ENCODE data around the gene SLC43A1. TPM values are rescaled to one million over a fixed set of nuclear protein-coding genes. Genes with fewer than 3 reads are reported as not detected.

Gene SLC43A1
- polyA plus RNA-seq, 2 donors, result 2.5 to 3.7 TPM

- Histone ChIP-seq H3K36me3 (ENCODE audit: control insufficient read depth in 2 of 2, insufficient read depth in 2 of 2, low read length in 1 of 2) (no peaks in the 10 kb centered on the region), H3K27ac (ENCODE audit: low read depth in 2 of 2, low read length in 1 of 2) (no peak overlapping the region), H3K9me3 (ENCODE audit: control insufficient read depth in 2 of 2, insufficient read depth in 1 of 2, low read depth in 1 of 2, low read length in 1 of 2) (no peaks in the 10 kb centered on the region), H3K4me3 (ENCODE audit: low read depth in 1 of 2, low read length in 2 of 2) (no peak overlapping the region), H3K27me3 (ENCODE audit: control insufficient read depth in 1 of 2, insufficient read depth in 2 of 2, low read length in 2 of 2) (no peaks in the 10 kb centered on the region), H3K4me1 (ENCODE audit: control insufficient read depth in 2 of 2, insufficient read depth in 2 of 2, low read length in 1 of 2) (peaks cover 3 to 13% of the 10 kb centered on the region in 2 donors)
- WGBS, 2 donors, result 39 to 47% methylated on average over 1 of the region's 1 CpG
These were observed 2.1 kb downstream of the SLC43A1 start for GRCh38 chr11:57513452-57513795.

GRCh38 chr11:57512646-57513451 is 2.7 kb downstream of the SLC43A1 start:
- Histone ChIP-seq H3K4me3 (ENCODE audit: low read depth in 1 of 2, low read length in 2 of 2) (no peak overlapping the region), H3K27ac (ENCODE audit: low read depth in 2 of 2, low read length in 1 of 2) (no peak overlapping the region), H3K4me1 (ENCODE audit: control insufficient read depth in 2 of 2, insufficient read depth in 2 of 2, low read length in 1 of 2) (peaks cover 3 to 13% of the 10 kb centered on the region in 2 donors), H3K27me3 (ENCODE audit: control insufficient read depth in 1 of 2, insufficient read depth in 2 of 2, low read length in 2 of 2) (no peaks in the 10 kb centered on the region), H3K9me3 (ENCODE audit: control insufficient read depth in 2 of 2, insufficient read depth in 1 of 2, low read depth in 1 of 2, low read length in 1 of 2) (no peaks in the 10 kb centered on the region), H3K36me3 (ENCODE audit: control insufficient read depth in 2 of 2, insufficient read depth in 2 of 2, low read length in 1 of 2) (no peaks in the 10 kb centered on the region)
- 87 to 88% methylated on average over 12 of the region's 12 CpGs for WGBS, 2 donors

GRCh38 chr11:57511741-57512430 is 3.6 kb downstream of the SLC43A1 start:
- Histone ChIP-seq H3K9me3 (ENCODE audit: control insufficient read depth in 2 of 2, insufficient read depth in 1 of 2, low read depth in 1 of 2, low read length in 1 of 2) (no peaks in the 10 kb centered on the region), H3K27me3 (ENCODE audit: control insufficient read depth in 1 of 2, insufficient read depth in 2 of 2, low read length in 2 of 2) (no peaks in the 10 kb centered on the region), H3K4me3 (ENCODE audit: low read depth in 1 of 2, low read length in 2 of 2) (no peak overlapping the region), H3K4me1 (ENCODE audit: control insufficient read depth in 2 of 2, insufficient read depth in 2 of 2, low read length in 1 of 2) (peaks cover 3 to 13% of the 10 kb centered on the region in 2 donors), H3K36me3 (ENCODE audit: control insufficient read depth in 2 of 2, insufficient read depth in 2 of 2, low read length in 1 of 2) (no peaks in the 10 kb centered on the region), H3K27ac (ENCODE audit: low read depth in 2 of 2, low read length in 1 of 2) (no peak overlapping the region)
- 84 to 94% methylated on average over 6 of the region's 6 CpGs for WGBS, 2 donors

- 62 to 77% methylated on average over 7 of the region's 7 CpGs for WGBS, 2 donors
- Histone ChIP-seq H3K4me3 (ENCODE audit: low read depth in 1 of 2, low read length in 2 of 2) (no peak overlapping the region), H3K9me3 (ENCODE audit: control insufficient read depth in 2 of 2, insufficient read depth in 1 of 2, low read depth in 1 of 2, low read length in 1 of 2) (no peaks in the 10 kb centered on the region), H3K4me1 (ENCODE audit: control insufficient read depth in 2 of 2, insufficient read depth in 2 of 2, low read length in 1 of 2) (no peaks in the 10 kb centered on the region), H3K36me3 (ENCODE audit: control insufficient read depth in 2 of 2, insufficient read depth in 2 of 2, low read length in 1 of 2) (no peaks in the 10 kb centered on the region), H3K27ac (ENCODE audit: low read depth in 2 of 2, low read length in 1 of 2) (no peak overlapping the region), H3K27me3 (ENCODE audit: control insufficient read depth in 1 of 2, insufficient read depth in 2 of 2, low read length in 2 of 2) (no peaks in the 10 kb centered on the region)
These were observed 6.9 kb downstream of the SLC43A1 start for GRCh38 chr11:57508341-57509170.

GRCh38 chr11:57506522-57506921 is 9.0 kb downstream of the SLC43A1 start:
- Histone ChIP-seq H3K9me3 (ENCODE audit: control insufficient read depth in 2 of 2, insufficient read depth in 1 of 2, low read depth in 1 of 2, low read length in 1 of 2) (no peaks in the 10 kb centered on the region), H3K4me1 (ENCODE audit: control insufficient read depth in 2 of 2, insufficient read depth in 2 of 2, low read length in 1 of 2) (no peaks in the 10 kb centered on the region), H3K27ac (ENCODE audit: low read depth in 2 of 2, low read length in 1 of 2) (no peak overlapping the region), H3K4me3 (ENCODE audit: low read depth in 1 of 2, low read length in 2 of 2) (no peak overlapping the region), H3K27me3 (ENCODE audit: control insufficient read depth in 1 of 2, insufficient read depth in 2 of 2, low read length in 2 of 2) (no peaks in the 10 kb centered on the region), H3K36me3 (ENCODE audit: control insufficient read depth in 2 of 2, insufficient read depth in 2 of 2, low read length in 1 of 2) (no peaks in the 10 kb centered on the region)
- WGBS, 2 donors, result 90 to 96% methylated on average over 1 of the region's 1 CpG

- WGBS, 2 donors, result 75 to 83% methylated on average over 4 of the region's 4 CpGs
- Histone ChIP-seq H3K4me3 (ENCODE audit: low read depth in 1 of 2, low read length in 2 of 2) (no peak overlapping the region), H3K9me3 (ENCODE audit: control insufficient read depth in 2 of 2, insufficient read depth in 1 of 2, low read depth in 1 of 2, low read length in 1 of 2) (no peaks in the 10 kb centered on the region), H3K27me3 (ENCODE audit: control insufficient read depth in 1 of 2, insufficient read depth in 2 of 2, low read length in 2 of 2) (no peaks in the 10 kb centered on the region), H3K4me1 (ENCODE audit: control insufficient read depth in 2 of 2, insufficient read depth in 2 of 2, low read length in 1 of 2) (peaks cover 0 to 4% of the 10 kb centered on the region in 2 donors), H3K27ac (ENCODE audit: low read depth in 2 of 2, low read length in 1 of 2) (no peak overlapping the region), H3K36me3 (ENCODE audit: control insufficient read depth in 2 of 2, insufficient read depth in 2 of 2, low read length in 1 of 2) (no peaks in the 10 kb centered on the region)
These were observed 11.0 kb downstream of the SLC43A1 start for GRCh38 chr11:57504511-57504910.

- Histone ChIP-seq H3K27me3 (ENCODE audit: control insufficient read depth in 1 of 2, insufficient read depth in 2 of 2, low read length in 2 of 2) (no peaks in the 10 kb centered on the region), H3K4me3 (ENCODE audit: low read depth in 1 of 2, low read length in 2 of 2) (no peak overlapping the region), H3K36me3 (ENCODE audit: control insufficient read depth in 2 of 2, insufficient read depth in 2 of 2, low read length in 1 of 2) (no peaks in the 10 kb centered on the region), H3K9me3 (ENCODE audit: control insufficient read depth in 2 of 2, insufficient read depth in 1 of 2, low read depth in 1 of 2, low read length in 1 of 2) (no peaks in the 10 kb centered on the region), H3K4me1 (ENCODE audit: control insufficient read depth in 2 of 2, insufficient read depth in 2 of 2, low read length in 1 of 2) (peaks cover 0 to 4% of the 10 kb centered on the region in 2 donors), H3K27ac (ENCODE audit: low read depth in 2 of 2, low read length in 1 of 2) (no peak overlapping the region)
These were observed 12.6 kb downstream of the SLC43A1 start for GRCh38 chr11:57502870-57503269.

- WGBS, 2 donors, result 90 to 95% methylated on average over 3 of the region's 3 CpGs
- Histone ChIP-seq H3K4me1 (ENCODE audit: control insufficient read depth in 2 of 2, insufficient read depth in 2 of 2, low read length in 1 of 2) (peaks cover 0 to 4% of the 10 kb centered on the region in 2 donors), H3K9me3 (ENCODE audit: control insufficient read depth in 2 of 2, insufficient read depth in 1 of 2, low read depth in 1 of 2, low read length in 1 of 2) (no peaks in the 10 kb centered on the region), H3K36me3 (ENCODE audit: control insufficient read depth in 2 of 2, insufficient read depth in 2 of 2, low read length in 1 of 2) (no peaks in the 10 kb centered on the region), H3K27me3 (ENCODE audit: control insufficient read depth in 1 of 2, insufficient read depth in 2 of 2, low read length in 2 of 2) (no peaks in the 10 kb centered on the region), H3K4me3 (ENCODE audit: low read depth in 1 of 2, low read length in 2 of 2) (no peak overlapping the region), H3K27ac (ENCODE audit: low read depth in 2 of 2, low read length in 1 of 2) (no peak overlapping the region)
These were observed 13.1 kb downstream of the SLC43A1 start for GRCh38 chr11:57502376-57502775.

GRCh38 chr11:57501953-57502352 is 13.5 kb downstream of the SLC43A1 start:
- Histone ChIP-seq H3K9me3 (ENCODE audit: control insufficient read depth in 2 of 2, insufficient read depth in 1 of 2, low read depth in 1 of 2, low read length in 1 of 2) (no peaks in the 10 kb centered on the region), H3K4me3 (ENCODE audit: low read depth in 1 of 2, low read length in 2 of 2) (no peak overlapping the region), H3K36me3 (ENCODE audit: control insufficient read depth in 2 of 2, insufficient read depth in 2 of 2, low read length in 1 of 2) (no peaks in the 10 kb centered on the region), H3K4me1 (ENCODE audit: control insufficient read depth in 2 of 2, insufficient read depth in 2 of 2, low read length in 1 of 2) (peaks cover 0 to 4% of the 10 kb centered on the region in 2 donors), H3K27me3 (ENCODE audit: control insufficient read depth in 1 of 2, insufficient read depth in 2 of 2, low read length in 2 of 2) (no peaks in the 10 kb centered on the region), H3K27ac (ENCODE audit: low read depth in 2 of 2, low read length in 1 of 2) (no peak overlapping the region)
- 46 to 56% methylated on average over 4 of the region's 4 CpGs for WGBS, 2 donors

All from esophagus (tissue), 2 donors.